GM12875 (cell line): ENCODE data around the gene CROCC2.

Experiments
- H3K4me3 ChIP-seq: one replicate; pipeline ENCODE4 v1.5.1; 2011; ENCODE audit warnings: low read depth, low read length, control low read depth
- CTCF ChIP-seq: IDR thresholded peaks from 2 replicates; pipeline ENCODE4 v1.5.1; 2011; ENCODE audit warnings: low read depth, mild to moderate bottlenecking, control low read depth, inconsistent platforms, low read length, moderate library complexity, borderline replicate concordance; ENCODE audit not compliant: insufficient read depth

The CROCC2 gene

GRCh38 chr2:241001413-241002274 lies 95.5 kb downstream of the CROCC2 start:
- no peak overlapping the region for H3K4me3 ChIP-seq
- TF ChIP-seq CTCF, result no peak

DNA sequence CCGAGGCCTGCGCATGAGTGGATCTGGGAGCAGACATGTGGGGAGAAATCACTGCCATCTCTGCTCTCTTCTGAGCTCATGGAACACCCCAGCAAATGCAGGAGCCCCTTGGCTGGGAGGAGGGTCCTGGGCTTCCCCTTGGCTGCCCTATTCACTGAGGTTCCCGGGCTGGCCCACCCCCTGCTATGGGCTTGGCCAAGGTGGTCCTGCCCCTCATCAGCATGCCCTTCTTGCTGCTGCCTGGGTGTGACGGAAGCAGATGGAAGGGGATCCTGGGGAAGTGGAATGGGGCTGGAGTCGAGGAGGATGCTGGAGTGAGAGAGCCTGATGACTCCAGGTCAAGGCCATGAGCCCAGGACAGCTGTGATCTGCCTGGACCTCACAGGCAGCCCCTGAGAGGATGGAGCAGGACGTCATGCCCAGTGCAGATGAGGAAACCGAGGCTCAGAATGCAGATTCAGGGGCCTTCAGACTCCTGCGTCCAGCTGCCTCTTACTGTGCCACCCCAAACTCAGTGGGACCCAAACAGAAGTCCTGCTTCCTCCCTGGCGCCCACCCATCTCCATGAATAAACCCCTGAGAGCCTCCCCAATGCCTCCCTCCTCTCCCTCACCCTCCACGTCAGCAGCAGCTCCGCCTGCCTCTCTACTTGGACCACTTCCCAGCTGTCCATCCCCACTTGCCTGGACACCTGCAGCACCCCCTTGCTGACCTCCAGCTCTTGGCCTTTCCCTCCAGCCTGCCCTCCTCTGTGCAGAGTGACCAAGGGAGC lies 96.3 kb downstream of the CROCC2 start:
- TF ChIP-seq CTCF, result no peak
- no peak overlapping the region for H3K4me3 ChIP-seq

DNA sequence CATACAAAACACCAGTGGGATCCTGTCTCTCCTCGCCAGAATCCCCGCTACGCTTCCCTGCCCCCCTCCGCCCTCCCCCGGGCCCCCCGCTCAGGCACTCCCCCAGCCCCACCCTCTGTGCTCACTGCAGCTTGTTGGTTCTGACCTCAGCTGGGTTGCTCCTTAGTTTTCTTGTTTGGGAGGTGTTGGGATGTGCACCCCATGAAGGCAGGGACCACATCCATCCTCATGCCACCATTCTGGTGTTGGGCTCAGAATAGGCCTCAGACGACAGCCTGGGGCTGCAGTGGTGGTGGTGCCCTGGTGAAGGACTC lies 96.9 kb downstream of the CROCC2 start:
- no peak for TF ChIP-seq CTCF
- H3K4me3 ChIP-seq, result no peak overlapping the region

GRCh38 chr2:241003369-241003768 lies 97.2 kb downstream of the CROCC2 start:
- TF ChIP-seq CTCF, result no peak
- H3K4me3 ChIP-seq, result no peak overlapping the region

DNA sequence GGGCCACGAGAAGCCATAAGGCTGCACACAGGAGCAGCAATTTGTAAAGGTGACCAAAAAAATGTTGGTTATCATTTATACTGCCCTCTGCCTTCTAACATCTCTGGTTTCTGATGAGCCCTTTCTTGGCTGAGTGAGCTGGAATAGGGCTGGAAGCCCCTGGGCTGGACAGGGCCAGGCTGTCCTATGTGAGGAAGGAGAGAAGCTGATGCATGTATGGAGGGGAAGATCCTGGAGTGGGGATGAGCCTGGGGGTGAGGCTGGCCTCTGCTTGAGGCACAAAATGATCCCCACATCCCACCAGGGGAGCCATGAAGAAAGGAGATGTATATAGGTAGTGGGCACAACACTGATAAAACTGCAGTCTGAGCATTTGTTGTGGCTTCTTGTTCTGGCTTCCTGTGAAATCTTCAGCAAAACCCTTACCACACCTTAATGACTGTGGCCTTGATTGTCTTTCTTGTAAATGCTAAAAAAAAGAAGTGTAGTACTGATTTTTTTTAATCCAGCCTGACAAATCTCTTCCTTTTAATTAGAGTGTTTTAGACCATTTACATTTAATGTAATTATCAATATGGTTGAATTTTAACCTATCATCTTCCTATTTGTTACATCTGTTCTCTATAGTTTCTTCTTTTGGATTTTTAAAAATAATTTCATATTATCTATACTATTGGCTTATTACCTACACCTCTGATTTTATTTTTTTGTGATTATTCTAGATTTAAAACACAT lies 97.9 kb downstream of the CROCC2 start:
- TF ChIP-seq CTCF, result no peak
- no peak overlapping the region for H3K4me3 ChIP-seq

DNA sequence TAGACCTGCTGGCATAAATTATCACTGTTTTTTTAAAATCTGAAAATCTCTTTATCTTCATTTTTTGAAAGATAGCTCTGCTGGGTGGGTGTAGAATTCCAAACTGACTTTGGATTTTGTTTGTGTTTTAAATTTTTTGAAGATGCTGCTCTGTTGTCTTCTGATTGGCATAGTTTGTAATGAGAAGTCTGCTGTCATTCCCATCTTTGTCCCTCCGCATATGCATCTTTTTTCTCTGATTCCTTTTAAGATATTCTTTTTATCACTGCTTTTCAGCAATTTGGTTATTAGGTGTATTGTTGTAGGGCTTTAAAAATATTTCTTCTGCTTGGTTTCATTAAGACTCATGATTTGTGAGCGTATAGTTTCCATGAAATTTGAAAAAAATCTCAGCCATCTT lies 99.4 kb downstream of the CROCC2 start:
- TF ChIP-seq CTCF, result no peak
- no peak overlapping the region for H3K4me3 ChIP-seq

DNA sequence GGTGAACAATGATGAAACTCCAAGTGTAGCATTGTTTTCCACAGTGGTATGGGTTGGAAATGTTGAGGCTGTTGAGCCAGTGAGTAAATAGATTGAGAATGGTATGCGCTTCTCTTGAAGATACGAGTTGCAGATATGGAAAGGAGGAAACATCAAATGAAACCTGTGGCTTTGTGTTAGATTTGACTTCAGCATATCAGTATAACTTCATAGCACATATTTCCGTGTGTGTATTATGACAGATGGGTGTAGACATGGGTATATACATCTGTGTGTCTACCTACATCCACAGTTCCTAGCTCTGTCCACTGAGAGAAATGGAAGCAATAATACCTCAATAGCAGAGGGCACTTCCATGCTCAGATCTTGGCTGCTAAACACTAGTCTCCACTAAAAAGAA lies 100.3 kb downstream of the CROCC2 start:
- H3K4me3 ChIP-seq, result no peak overlapping the region
- TF ChIP-seq CTCF, result no peak
